ENCODE measurements around the gene PRSS21.

The PRSS21 gene

DNA sequence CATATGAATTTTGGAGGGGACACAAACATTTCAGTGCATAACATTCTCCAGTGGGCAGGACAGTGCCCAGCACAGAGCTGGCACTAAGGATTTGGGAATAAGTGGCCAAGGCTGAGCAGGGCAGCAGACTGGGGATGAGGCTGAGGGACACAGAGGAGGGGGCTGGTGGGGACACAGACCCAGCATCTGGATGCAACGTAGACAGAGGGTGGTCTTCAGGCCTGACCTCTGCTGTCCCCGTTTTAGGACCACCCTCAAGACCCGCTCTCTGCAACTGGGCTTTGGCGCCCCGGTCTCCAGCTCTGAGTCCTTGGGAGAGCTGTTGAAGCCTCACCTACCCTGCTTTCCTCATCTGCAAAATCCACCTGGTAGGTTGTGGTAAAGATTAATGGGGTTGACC, 26.4 kb upstream of the PRSS21 start:
- Histone ChIP-seq H2BK5ac (ENCODE audit: low read length) (no peak overlapping the region), H3K27ac (ENCODE audit: low read depth, low read length) (no peak overlapping the region), H3K18ac (ENCODE audit: low read length) (no peak overlapping the region), H3K4me1 (ENCODE audit: control insufficient read depth, low read depth, low read length) (no peaks in the 10 kb centered on the region), H3K4ac (ENCODE audit: low read depth, low read length) (no peak overlapping the region), H4K8ac (ENCODE audit: low read depth, low read length) (no peak overlapping the region), H3K4me2 (ENCODE audit: low read length) (no peak overlapping the region), H2BK15ac (replicated peaks; ENCODE audit: low read depth) (no peak overlapping the region), H3K56ac (ENCODE audit: low read length) (no peak overlapping the region), H3K4me3 (ENCODE audit: low read length) (no peak overlapping the region), H3K79me2 (ENCODE audit: control insufficient read depth, insufficient read depth, low read length) (no peaks in the 10 kb centered on the region), H2AK5ac (ENCODE audit: low read length) (no peak overlapping the region), H3K79me1 (ENCODE audit: low read length) (no peaks in the 10 kb centered on the region), H2BK120ac (ENCODE audit: low read depth, low read length) (no peak overlapping the region), H3K36me3 (ENCODE audit: control insufficient read depth, insufficient read depth, low read length) (no peaks in the 10 kb centered on the region), H3K9ac (ENCODE audit: low read length) (no peak overlapping the region), H3K27me3 (ENCODE audit: insufficient read depth, low read length, poor library complexity) (no peaks in the 10 kb centered on the region), H4K5ac (ENCODE audit: low read length) (no peak overlapping the region), H3K23ac (ENCODE audit: low read length) (no peak overlapping the region)
- no peak for DNase-seq
- WGBS (ENCODE audit: extremely low coverage, insufficient coverage, low lambda C conversion rate): no CpG with 5 or more reads among the region's 5 CpGs

- H3K9ac ChIP-seq (ENCODE audit: low read length): no peak overlapping the region
- DNase-seq: no peak
- no peak overlapping the region for H4K5ac ChIP-seq (ENCODE audit: low read length)
- H2BK5ac ChIP-seq (ENCODE audit: low read length): no peak overlapping the region
- no peak overlapping the region for H2BK120ac ChIP-seq (ENCODE audit: low read depth, low read length)
- H3K27ac ChIP-seq (ENCODE audit: low read depth, low read length): no peak overlapping the region
- no peak overlapping the region for H3K18ac ChIP-seq (ENCODE audit: low read length)
- no peak overlapping the region for H3K4me2 ChIP-seq (ENCODE audit: low read length)
- no peaks in the 10 kb centered on the region for H3K79me2 ChIP-seq (ENCODE audit: control insufficient read depth, insufficient read depth, low read length)
- no peaks in the 10 kb centered on the region for H3K27me3 ChIP-seq (ENCODE audit: insufficient read depth, low read length, poor library complexity)
- no peak overlapping the region for H2AK5ac ChIP-seq (ENCODE audit: low read length)
- H3K36me3 ChIP-seq (ENCODE audit: control insufficient read depth, insufficient read depth, low read length): no peaks in the 10 kb centered on the region
- H3K4me1 ChIP-seq (ENCODE audit: control insufficient read depth, low read depth, low read length): no peaks in the 10 kb centered on the region
- H2BK15ac ChIP-seq (replicated peaks; ENCODE audit: low read depth): no peak overlapping the region
- H3K79me1 ChIP-seq (ENCODE audit: low read length): no peaks in the 10 kb centered on the region
- H4K8ac ChIP-seq (ENCODE audit: low read depth, low read length): no peak overlapping the region
- no peak overlapping the region for H3K56ac ChIP-seq (ENCODE audit: low read length)
- H3K4ac ChIP-seq (ENCODE audit: low read depth, low read length): no peak overlapping the region
- no peak overlapping the region for H3K4me3 ChIP-seq (ENCODE audit: low read length)
- no CpG with 5 or more reads among the region's 8 CpGs for WGBS (ENCODE audit: extremely low coverage, insufficient coverage, low lambda C conversion rate)
- H3K23ac ChIP-seq (ENCODE audit: low read length): no peak overlapping the region
These were observed 25.9 kb upstream of the PRSS21 start for GRCh38 chr16:2791174-2791573.

- Histone ChIP-seq H3K4me1 (ENCODE audit: control insufficient read depth, low read depth, low read length) (no peaks in the 10 kb centered on the region), H2BK5ac (ENCODE audit: low read length) (no peak overlapping the region), H3K4me2 (ENCODE audit: low read length) (no peak overlapping the region), H4K8ac (ENCODE audit: low read depth, low read length) (no peak overlapping the region), H3K27me3 (ENCODE audit: insufficient read depth, low read length, poor library complexity) (no peaks in the 10 kb centered on the region), H4K5ac (ENCODE audit: low read length) (no peak overlapping the region), H2AK5ac (ENCODE audit: low read length) (no peak overlapping the region), H3K79me1 (ENCODE audit: low read length) (no peaks in the 10 kb centered on the region), H3K79me2 (ENCODE audit: control insufficient read depth, insufficient read depth, low read length) (no peaks in the 10 kb centered on the region), H3K4me3 (ENCODE audit: low read length) (no peak overlapping the region), H3K23ac (ENCODE audit: low read length) (no peak overlapping the region), H3K9ac (ENCODE audit: low read length) (no peak overlapping the region), H3K36me3 (ENCODE audit: control insufficient read depth, insufficient read depth, low read length) (no peaks in the 10 kb centered on the region), H3K18ac (ENCODE audit: low read length) (no peak overlapping the region), H3K56ac (ENCODE audit: low read length) (no peak overlapping the region), H2BK15ac (replicated peaks; ENCODE audit: low read depth) (no peak overlapping the region), H3K4ac (ENCODE audit: low read depth, low read length) (no peak overlapping the region), H3K27ac (ENCODE audit: low read depth, low read length) (no peak overlapping the region), H2BK120ac (ENCODE audit: low read depth, low read length) (no peak overlapping the region)
- WGBS (ENCODE audit: extremely low coverage, insufficient coverage, low lambda C conversion rate): no CpG with 5 or more reads among the region's 10 CpGs
- no peak for DNase-seq
These were observed 24.1 kb upstream of the PRSS21 start for GRCh38 chr16:2792940-2793339.

- no peak overlapping the region for H3K56ac ChIP-seq (ENCODE audit: low read length)
- WGBS (ENCODE audit: extremely low coverage, insufficient coverage, low lambda C conversion rate): no CpG with 5 or more reads among the region's 7 CpGs
- H3K79me1 ChIP-seq (ENCODE audit: low read length): no peaks in the 10 kb centered on the region
- H4K5ac ChIP-seq (ENCODE audit: low read length): no peak overlapping the region
- H3K27me3 ChIP-seq (ENCODE audit: insufficient read depth, low read length, poor library complexity): no peaks in the 10 kb centered on the region
- no peak overlapping the region for H3K9ac ChIP-seq (ENCODE audit: low read length)
- no peak overlapping the region for H2BK120ac ChIP-seq (ENCODE audit: low read depth, low read length)
- H2BK15ac ChIP-seq (replicated peaks; ENCODE audit: low read depth): no peak overlapping the region
- H3K4ac ChIP-seq (ENCODE audit: low read depth, low read length): no peak overlapping the region
- H2AK5ac ChIP-seq (ENCODE audit: low read length): no peak overlapping the region
- no peaks in the 10 kb centered on the region for H3K4me1 ChIP-seq (ENCODE audit: control insufficient read depth, low read depth, low read length)
- no peak overlapping the region for H2BK5ac ChIP-seq (ENCODE audit: low read length)
- H3K18ac ChIP-seq (ENCODE audit: low read length): no peak overlapping the region
- H3K4me2 ChIP-seq (ENCODE audit: low read length): no peak overlapping the region
- DNase-seq: no peak
- no peaks in the 10 kb centered on the region for H3K79me2 ChIP-seq (ENCODE audit: control insufficient read depth, insufficient read depth, low read length)
- no peak overlapping the region for H3K23ac ChIP-seq (ENCODE audit: low read length)
- H3K27ac ChIP-seq (ENCODE audit: low read depth, low read length): no peak overlapping the region
- H3K4me3 ChIP-seq (ENCODE audit: low read length): no peak overlapping the region
- no peak overlapping the region for H4K8ac ChIP-seq (ENCODE audit: low read depth, low read length)
- H3K36me3 ChIP-seq (ENCODE audit: control insufficient read depth, insufficient read depth, low read length): no peaks in the 10 kb centered on the region
These were observed 21.5 kb upstream of the PRSS21 start for GRCh38 chr16:2795395-2796143.

DNA sequence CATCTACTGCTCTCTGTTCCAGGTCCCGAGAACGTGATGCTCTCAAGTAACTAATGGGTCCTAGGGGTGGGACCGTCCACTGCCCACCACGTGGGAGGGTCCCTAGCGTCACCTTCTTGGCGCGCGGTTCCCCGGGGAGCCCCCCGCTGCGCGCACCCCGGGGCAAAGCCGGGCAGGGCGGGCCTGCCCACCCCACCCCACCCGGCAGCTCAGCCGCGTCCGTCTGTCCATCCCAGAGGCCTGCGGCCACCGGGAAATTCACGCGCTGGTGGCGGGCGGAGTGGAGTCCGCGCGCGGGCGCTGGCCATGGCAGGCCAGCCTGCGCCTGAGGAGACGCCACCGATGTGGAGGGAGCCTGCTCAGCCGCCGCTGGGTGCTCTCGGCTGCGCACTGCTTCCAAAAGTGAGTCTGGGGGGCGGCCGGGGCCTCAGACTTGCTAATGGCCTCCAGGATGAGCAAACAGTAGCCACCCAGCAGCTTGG, 18.3 kb upstream of the PRSS21 start:
- H2AK5ac ChIP-seq (ENCODE audit: low read length): no peak overlapping the region
- no peak for DNase-seq
- H3K4me3 ChIP-seq (ENCODE audit: low read length): no peak overlapping the region
- H4K5ac ChIP-seq (ENCODE audit: low read length): no peak overlapping the region
- H3K79me1 ChIP-seq (ENCODE audit: low read length): no peaks in the 10 kb centered on the region
- H4K8ac ChIP-seq (ENCODE audit: low read depth, low read length): no peak overlapping the region
- H3K23ac ChIP-seq (ENCODE audit: low read length): no peak overlapping the region
- H3K79me2 ChIP-seq (ENCODE audit: control insufficient read depth, insufficient read depth, low read length): no peaks in the 10 kb centered on the region
- no peak overlapping the region for H3K9ac ChIP-seq (ENCODE audit: low read length)
- no peak overlapping the region for H2BK15ac ChIP-seq (replicated peaks; ENCODE audit: low read depth)
- H2BK5ac ChIP-seq (ENCODE audit: low read length): no peak overlapping the region
- no peak overlapping the region for H3K4ac ChIP-seq (ENCODE audit: low read depth, low read length)
- no peak overlapping the region for H3K4me2 ChIP-seq (ENCODE audit: low read length)
- H2BK120ac ChIP-seq (ENCODE audit: low read depth, low read length): no peak overlapping the region
- no peak overlapping the region for H3K27ac ChIP-seq (ENCODE audit: low read depth, low read length)
- no peaks in the 10 kb centered on the region for H3K27me3 ChIP-seq (ENCODE audit: insufficient read depth, low read length, poor library complexity)
- H3K4me1 ChIP-seq (ENCODE audit: control insufficient read depth, low read depth, low read length): no peaks in the 10 kb centered on the region
- no peak overlapping the region for H3K56ac ChIP-seq (ENCODE audit: low read length)
- no peaks in the 10 kb centered on the region for H3K36me3 ChIP-seq (ENCODE audit: control insufficient read depth, insufficient read depth, low read length)
- no CpG with 5 or more reads among the region's 39 CpGs for WGBS (ENCODE audit: extremely low coverage, insufficient coverage, low lambda C conversion rate)
- H3K18ac ChIP-seq (ENCODE audit: low read length): no peak overlapping the region
